GM12873 (cell line): ENCODE data around the gene DHX38.

ENCODE experiments used
- TF ChIP-seq, protein P1 (sequence below): IDR thresholded peaks from 2 replicates; pipeline ENCODE4 v1.5.1; 2012; ENCODE audit warnings: low read depth, mild to moderate bottlenecking, moderate library complexity, low read length, control low read depth; ENCODE audit not compliant: insufficient read depth; ENCODE audit errors: missing control alignments

The DHX38 gene

DNA sequence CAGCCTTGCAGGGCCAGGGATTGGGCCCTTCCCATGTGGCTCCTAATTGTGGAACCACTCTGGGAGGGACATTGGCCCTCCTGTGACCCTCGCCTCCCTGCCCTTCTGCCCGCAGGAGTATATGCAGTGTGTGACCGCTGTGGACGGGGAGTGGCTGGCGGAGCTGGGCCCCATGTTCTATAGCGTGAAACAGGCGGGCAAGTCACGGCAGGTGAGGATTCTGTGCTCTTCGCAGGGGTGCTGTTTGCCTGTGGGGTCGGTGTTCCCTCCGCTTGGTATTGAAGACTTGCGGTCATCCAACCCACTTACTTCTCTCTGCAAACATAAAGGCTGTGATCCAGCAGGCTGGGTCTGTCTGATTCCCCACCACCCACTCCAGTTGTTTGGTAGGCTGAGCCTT lies 15.7 kb downstream of the DHX38 start:
- TF ChIP-seq, protein P1, sequence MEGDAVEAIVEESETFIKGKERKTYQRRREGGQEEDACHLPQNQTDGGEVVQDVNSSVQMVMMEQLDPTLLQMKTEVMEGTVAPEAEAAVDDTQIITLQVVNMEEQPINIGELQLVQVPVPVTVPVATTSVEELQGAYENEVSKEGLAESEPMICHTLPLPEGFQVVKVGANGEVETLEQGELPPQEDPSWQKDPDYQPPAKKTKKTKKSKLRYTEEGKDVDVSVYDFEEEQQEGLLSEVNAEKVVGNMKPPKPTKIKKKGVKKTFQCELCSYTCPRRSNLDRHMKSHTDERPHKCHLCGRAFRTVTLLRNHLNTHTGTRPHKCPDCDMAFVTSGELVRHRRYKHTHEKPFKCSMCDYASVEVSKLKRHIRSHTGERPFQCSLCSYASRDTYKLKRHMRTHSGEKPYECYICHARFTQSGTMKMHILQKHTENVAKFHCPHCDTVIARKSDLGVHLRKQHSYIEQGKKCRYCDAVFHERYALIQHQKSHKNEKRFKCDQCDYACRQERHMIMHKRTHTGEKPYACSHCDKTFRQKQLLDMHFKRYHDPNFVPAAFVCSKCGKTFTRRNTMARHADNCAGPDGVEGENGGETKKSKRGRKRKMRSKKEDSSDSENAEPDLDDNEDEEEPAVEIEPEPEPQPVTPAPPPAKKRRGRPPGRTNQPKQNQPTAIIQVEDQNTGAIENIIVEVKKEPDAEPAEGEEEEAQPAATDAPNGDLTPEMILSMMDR: no peak

DNA sequence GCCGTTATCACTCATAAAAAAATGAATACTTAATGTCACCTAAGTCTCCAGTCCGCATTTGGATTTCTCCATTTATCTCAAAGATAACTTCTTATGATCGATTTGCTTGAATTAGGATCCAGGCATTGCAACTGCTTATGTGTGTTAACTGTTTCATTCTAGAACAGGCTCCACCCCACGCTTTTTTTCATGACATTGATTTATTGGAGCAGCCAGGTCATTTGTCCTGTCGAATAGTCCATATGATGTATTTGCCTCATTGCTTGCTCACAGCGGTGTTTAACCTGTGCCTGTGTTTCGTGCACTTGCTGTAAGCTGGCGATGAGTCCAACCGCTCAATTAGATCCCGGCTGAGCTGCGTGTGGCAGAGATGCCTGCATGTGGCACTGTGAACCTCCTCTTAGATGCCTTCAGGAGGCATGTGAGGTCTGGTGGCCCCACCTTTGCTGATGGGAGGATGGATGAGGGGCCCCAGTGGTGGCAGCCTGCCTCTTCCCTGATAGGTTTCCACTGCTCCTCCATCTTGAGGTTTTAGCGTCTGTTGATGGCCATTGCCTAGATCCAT lies 16.4 kb downstream of the DHX38 start:
- TF ChIP-seq, protein P1: no peak

DNA sequence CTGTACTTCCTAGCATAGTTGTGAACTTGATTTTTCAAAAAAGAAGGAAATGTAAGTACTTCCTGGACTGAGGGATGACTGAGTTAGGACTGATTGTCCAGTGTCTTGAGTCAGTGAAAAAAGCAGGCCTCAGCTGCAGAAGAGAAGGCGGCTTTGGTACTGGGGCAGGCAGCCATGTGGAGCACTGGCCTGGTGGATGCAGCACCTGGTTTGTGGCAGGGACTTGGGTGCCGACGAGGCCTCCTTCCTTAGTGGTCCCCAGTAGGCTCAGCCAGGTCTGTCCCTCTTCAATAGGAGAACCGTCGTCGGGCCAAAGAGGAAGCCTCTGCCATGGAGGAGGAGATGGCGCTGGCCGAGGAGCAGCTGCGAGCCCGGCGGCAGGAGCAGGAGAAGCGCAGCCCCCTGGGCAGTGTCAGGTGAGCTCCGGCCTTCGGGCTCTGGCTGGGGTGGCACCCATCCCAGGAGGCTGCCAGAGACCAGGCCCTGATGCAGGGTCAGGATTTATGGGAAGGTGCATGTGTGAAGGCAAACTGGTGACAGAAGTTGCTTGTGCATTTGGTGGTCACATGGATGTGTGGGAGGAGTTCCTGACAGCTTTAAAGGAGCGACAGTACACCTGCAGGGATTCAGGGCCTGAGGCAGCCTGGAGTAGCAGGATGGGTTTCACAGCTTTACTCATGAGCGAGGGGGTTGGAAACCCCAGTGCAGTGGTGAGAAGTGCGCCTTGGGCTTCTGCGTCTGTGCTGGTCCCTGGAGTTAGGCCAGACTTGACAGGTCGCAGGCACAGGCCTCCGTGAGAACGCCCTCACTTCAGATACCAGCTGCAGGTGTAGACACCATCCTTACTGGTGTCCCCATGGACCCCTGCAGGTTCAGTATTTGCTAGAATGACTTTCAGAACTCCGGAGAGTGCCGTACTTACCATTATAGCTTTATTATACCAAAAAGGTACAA lies 17.3 kb downstream of the DHX38 start:
- TF ChIP-seq, protein P1: no peak

DNA sequence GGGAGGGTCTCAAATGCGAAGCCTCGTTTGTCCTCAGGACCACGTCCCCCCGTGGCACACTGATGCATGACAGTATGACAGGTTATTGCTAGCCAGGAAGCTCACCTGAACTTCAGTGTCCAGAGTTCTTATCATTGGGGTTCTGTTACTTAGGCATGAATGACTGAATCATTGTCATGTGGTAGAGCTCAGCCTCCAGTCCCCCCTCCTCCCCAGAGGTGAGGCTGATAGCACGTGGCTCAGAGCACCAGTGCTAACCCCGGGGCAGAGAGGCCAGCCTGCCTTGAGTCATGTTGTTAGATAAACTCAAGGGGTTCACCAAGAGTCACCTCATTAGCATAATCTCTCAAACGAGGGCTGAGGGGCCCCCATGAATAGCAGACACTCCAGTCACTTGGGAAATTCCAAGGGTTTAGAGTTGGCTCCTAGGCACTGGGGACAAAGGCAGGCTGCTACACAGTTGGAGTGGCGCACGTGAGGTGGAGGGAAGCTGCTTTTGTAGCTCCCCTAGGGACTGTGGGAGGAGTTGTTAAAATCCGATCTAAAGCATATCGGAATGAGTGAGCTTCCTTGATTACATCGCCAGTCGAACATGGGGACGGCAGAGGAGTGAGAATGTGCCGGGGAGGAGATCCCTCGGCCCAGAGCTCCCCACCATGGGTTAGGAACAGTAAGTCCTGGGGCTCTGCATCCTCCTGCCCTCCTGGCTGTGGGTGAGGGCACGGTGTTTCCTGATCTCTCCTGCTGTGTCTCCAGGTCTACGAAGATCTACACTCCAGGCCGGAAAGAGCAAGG lies 18.2 kb downstream of the DHX38 start:
- TF ChIP-seq, protein P1: no peak

DNA sequence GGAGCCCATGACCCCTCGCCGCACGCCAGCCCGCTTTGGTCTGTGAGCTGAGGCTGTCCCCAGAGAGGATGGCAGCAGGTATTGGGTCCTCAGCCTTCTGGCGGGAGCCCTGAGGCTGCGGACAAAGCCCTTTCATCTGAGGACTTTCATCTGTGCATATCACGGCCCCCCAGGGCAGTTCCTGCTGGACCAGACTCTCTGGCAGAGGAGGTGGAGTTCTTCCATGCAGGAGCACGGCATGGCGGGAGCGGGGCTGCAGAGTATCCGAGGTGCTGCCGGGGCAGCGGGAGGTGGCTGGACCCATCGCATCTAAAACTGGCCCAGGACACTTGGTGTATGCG lies 18.8 kb downstream of the DHX38 start:
- TF ChIP-seq, protein P1: no peak

DNA sequence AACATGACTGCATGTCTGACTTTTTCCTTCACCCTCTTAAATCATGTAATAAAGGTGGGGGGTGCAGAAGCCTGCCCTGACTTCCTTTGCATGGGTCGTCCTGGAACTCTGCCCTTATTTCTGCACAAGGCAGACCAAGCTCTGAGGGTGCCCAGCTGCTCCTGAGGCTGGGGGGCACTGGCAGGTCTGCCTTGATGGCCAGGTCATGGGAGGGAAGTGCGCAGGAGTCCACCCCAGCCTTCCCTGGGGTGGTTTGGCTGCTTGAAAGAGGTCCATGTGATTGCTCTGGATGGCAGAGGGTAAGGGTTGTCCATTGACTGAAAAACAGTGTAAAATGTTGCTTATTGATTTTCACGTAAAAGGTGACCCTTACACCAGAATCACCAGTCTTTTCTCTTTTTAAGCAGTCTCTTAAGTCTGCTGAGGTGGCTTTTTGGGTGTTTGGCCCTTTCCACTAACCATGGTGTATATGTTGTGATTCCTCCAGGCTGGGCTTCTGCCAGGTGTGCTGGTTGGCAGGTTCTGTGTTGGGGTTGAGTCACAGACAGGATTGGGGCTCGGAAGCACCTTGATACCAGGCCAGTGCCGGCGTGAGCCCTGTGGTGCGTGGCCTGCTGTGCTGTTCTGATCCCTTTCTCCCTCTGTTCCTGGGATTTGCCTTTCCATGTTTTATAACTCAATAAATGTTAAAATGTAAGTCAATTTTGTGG lies 19.4 kb downstream of the DHX38 start:
- TF ChIP-seq, protein P1: no peak

DNA sequence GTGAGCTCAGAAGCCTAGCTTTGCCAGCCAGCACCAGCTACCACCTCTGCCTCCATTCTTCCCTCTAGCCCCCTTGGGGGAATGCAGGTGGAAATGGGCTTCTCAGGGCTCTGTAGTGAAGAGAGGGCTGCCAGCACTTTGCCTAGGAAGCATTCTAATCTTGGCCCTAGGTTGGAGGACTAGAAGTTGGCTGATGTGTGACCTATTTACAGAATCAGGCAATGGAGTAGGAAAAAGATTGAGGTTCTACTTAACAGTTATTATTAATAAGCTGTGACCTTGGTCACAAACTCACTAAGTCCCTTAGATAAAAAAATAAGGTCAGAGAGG lies 19.9 kb downstream of the DHX38 start:
- TF ChIP-seq, protein P1: no peak
